Measurements from ENCODE around the gene OTOGL.

Gene OTOGL

GRCh38 chr12:80313209-80313608 is 213.9 kb downstream of the OTOGL start:
- Histone ChIP-seq H3K27ac (no peak overlapping the region), H3K36me3 (replicated peaks) (no peaks in the 10 kb centered on the region), H3K4me3 (ENCODE audit: low read depth, low read length) (no peak overlapping the region), H3K27me3 (replicated peaks) (no peaks in the 10 kb centered on the region)
- in situ Hi-C loops (cut with HindIII; ENCODE audit: low pct_ligation_motif_present, low sequenced_read_pairs), result no loop called here
- TF ChIP-seq CTCF (IDR thresholded peaks at IDR 0.05; ENCODE audit: low read depth, low read length, missing control alignments), result no peak
- DNase-seq, result no peak

DNA sequence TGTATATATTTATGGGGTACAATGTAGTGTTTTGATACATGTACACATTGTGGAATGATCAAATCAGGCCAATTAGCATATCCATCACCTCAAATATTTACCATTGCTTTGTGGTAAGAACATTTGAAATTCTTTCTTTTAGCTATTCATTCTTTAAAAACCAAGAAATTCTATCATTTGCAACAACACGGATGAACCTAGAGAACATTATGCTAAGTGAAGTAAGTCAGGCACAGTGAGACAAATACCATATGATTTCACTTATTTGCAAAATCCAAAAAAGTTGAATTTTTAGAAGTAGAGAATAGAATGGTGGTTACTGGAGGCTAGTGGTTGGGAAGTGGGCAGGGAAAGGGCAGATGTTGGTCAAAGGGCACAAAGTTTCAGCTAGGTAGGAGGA is 215.4 kb downstream of the OTOGL start:
- no peak overlapping the region for H3K4me3 ChIP-seq (ENCODE audit: low read depth, low read length)
- no peak for TF ChIP-seq CTCF (IDR thresholded peaks at IDR 0.05; ENCODE audit: low read depth, low read length, missing control alignments)
- in situ Hi-C loops (cut with HindIII; ENCODE audit: low pct_ligation_motif_present, low sequenced_read_pairs), result no loop called here
- H3K27me3 ChIP-seq (replicated peaks), result no peaks in the 10 kb centered on the region
- H3K36me3 ChIP-seq (replicated peaks), result no peaks in the 10 kb centered on the region
- DNase-seq, result no peak
- no peak overlapping the region for H3K27ac ChIP-seq

DNA sequence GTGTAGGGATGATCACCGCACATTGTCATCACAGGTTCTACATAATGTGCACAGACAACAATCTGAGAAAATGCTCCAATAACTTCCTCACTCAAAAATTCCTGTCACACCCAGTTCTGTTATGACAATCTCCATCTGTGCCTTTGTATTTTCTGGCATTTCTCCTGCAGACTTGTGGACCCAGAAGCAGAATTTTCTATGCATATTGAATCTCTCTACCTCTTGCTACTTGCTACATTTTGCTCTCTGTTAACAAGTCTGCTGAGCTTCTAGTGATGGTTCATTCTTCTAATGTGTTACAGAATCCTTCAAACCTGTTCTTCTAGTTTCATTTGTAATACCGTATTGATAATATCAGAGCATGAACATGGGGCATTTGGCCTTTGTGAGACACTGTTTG is 216.9 kb downstream of the OTOGL start:
- no peak overlapping the region for H3K4me3 ChIP-seq (ENCODE audit: low read depth, low read length)
- DNase-seq, result no peak
- no peaks in the 10 kb centered on the region for H3K36me3 ChIP-seq (replicated peaks)
- in situ Hi-C loops (cut with HindIII; ENCODE audit: low pct_ligation_motif_present, low sequenced_read_pairs), result no loop called here
- H3K27ac ChIP-seq, result no peak overlapping the region
- no peak for TF ChIP-seq CTCF (IDR thresholded peaks at IDR 0.05; ENCODE audit: low read depth, low read length, missing control alignments)
- H3K27me3 ChIP-seq (replicated peaks), result no peaks in the 10 kb centered on the region

DNA sequence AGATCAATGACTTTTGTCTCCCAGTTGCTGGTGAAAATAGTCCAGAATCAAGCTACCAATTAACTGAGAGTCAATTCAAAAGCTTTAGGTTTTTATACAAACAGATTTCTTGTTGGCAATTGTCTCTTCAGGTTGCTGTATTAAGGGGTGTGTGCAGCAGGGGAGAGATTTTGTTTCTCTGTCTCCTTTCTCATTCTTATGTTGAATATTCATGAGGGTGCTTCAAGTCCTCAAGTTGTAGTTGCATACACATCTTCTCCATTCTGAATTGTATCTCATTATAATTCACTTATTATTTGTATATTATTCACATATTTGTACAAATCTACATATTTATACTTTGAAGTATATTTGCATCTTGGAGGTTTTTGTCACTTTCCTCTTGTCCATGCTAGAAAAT is 218.0 kb downstream of the OTOGL start:
- in situ Hi-C loops (cut with HindIII; ENCODE audit: low pct_ligation_motif_present, low sequenced_read_pairs), result no loop called here

DNA sequence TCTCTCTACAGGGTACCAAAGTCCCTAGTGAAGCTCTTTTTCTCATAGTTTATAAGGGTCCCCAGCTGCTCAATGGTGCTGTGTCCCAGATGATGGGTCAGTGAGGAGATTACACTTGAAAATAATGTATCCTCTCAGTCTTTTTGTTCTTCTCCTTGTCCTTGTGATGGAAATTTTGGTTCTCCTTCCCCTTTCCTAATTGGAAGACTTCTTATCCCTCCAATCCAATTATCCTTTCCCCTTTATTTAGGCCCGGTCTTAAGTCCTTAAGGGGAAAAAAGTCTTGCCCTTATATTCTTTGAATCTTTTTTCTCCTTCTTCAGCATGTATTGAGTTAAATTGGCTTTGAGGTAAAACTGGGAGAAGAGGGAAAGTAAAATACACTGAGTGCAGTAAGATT is 218.6 kb downstream of the OTOGL start:
- Histone ChIP-seq H3K36me3 (replicated peaks) (no peaks in the 10 kb centered on the region), H3K27me3 (replicated peaks) (no peaks in the 10 kb centered on the region), H3K4me3 (ENCODE audit: low read depth, low read length) (no peak overlapping the region), H3K27ac (no peak overlapping the region)
- TF ChIP-seq CTCF (IDR thresholded peaks at IDR 0.05; ENCODE audit: low read depth, low read length, missing control alignments), result no peak
- DNase-seq, result no peak
- in situ Hi-C loops (cut with HindIII; ENCODE audit: low pct_ligation_motif_present, low sequenced_read_pairs), result no loop called here

More for the DNA sequence above, 218.0 kb downstream of the OTOGL start:
- Histone ChIP-seq H3K27ac (no peak overlapping the region), H3K4me3 (ENCODE audit: low read depth, low read length) (no peak overlapping the region), H3K27me3 (replicated peaks) (no peaks in the 10 kb centered on the region), H3K36me3 (replicated peaks) (no peaks in the 10 kb centered on the region)
- DNase-seq, result no peak
- no peak for TF ChIP-seq CTCF (IDR thresholded peaks at IDR 0.05; ENCODE audit: low read depth, low read length, missing control alignments)

DNA sequence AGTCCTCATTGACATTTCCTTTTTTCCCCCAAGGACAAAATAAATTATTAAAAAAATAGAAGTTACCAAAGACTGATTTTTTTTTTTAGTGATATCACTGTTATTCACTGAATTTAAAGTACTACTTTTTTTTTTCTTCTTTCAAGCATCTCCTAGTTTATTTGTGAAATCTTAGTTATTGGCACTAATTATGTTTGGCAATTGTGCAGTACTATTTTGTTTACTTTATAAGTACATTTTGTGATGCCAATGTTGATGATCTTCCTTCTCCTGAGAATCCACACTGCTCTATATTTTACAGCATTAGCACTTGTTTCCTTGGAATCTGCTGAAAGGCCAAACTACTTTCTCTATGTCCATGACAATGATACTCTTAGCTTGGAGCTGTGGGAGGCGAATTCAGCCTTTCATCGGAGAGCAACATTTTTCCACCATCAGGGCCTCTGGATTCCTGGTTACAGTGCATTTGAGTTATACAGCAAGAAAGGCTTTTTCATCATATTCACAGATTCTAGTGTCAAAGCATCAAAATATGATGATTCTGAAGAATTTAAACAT is 220.9 kb downstream of the OTOGL start:
- no peaks in the 10 kb centered on the region for H3K36me3 ChIP-seq (replicated peaks)
- no peaks in the 10 kb centered on the region for H3K27me3 ChIP-seq (replicated peaks)
- in situ Hi-C loops (cut with HindIII; ENCODE audit: low pct_ligation_motif_present, low sequenced_read_pairs), result no loop called here
- no peak overlapping the region for H3K27ac ChIP-seq
- TF ChIP-seq CTCF (IDR thresholded peaks at IDR 0.05; ENCODE audit: low read depth, low read length, missing control alignments), result no peak
- H3K4me3 ChIP-seq (ENCODE audit: low read depth, low read length), result no peak overlapping the region
- no peak for DNase-seq

Measured in brain microvascular endothelial cell (primary cell).